DMS114 treated with DMSO at 0.1 percent for 48 hours (cell line): ENCODE results near the gene SLITRK5.

Source experiments
- DNase-seq: peaks from one replicate; lab custom pipeline; 2025; ENCODE audit not compliant: unreplicated experiment; lab: John Stamatoyannopoulos, UW

The SLITRK5 gene

DNA sequence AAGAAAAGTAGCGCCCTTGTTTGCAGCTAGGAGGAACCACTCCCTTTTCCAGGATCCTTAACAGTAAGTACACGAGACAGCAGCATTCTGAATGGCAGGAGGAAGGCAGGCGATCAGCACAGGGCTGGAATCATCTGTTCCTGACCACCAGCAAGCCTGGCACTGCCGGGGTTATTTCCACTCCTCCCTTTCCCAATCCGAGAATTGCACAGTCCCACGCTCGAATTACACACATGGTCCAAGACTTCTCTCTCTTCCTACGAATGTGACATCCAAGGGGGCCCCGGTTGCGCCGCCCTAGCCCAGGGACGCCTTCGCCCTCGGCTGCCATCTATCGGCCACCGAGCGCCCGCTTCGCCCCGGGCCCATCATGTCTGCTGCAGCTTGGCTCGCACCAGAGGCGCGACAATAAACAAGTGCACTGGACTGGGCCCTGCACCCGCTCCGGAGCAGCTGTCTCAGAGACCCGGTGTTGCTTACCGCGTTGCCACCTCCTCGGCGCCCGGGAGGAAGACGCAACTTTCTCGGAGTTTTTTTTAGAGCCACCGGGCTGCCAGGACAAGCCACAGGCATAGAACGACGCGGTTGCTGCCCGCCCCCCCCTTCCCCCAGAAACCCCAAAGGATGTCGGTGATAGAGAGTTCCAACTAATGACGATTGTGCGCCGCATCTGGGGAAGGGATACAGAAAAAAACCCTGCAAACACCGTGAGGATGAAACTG is at the start of gene SLITRK5:
Gene SLITRK5, plus strand, starts transcription at position 341 of the 722 bp plus-strand sequence. CDS start 4,018 bp downstream, outside the sequence.
- DNase-seq = peak; percentile 60

DNA sequence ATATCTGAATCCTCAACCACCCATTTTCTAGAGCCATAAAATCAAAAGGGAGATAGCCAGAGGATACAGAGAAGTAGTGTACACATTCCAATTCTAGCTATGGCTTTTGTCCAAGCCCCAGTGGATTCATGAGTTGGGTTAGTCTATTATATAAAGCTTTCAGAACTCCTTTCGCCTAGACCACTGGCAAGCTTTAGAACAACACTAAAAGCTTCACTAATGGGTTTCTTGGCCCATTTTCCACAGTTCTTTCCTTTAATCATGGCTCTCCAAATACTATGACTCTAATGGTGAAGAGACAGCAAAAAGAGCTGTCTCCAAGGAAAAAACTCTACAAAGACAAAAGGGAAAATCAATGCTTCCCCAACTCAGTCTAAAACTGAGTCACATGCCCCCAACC is 48.2 kb upstream of the SLITRK5 start:
- no peak for DNase-seq

DNA sequence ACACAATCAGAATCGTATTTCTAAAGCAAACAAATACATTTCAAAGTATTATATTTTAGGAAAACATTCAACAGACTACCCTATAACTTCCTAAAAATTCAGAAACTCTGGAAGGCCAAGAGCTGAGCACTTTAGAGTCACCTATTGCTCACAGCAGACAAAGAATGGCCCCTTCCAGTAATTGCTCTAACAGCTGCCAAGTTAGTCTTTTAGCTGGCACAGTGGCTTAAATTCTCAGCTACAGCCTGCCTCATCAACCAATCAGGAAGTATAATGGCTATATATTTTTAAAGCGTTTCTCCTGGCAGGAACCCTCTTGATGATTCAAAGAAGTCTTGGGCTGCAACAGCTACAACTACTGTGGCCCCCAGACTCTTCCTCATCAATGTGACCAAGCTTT is 14.9 kb upstream of the SLITRK5 start:
- DNase-seq = no peak

- no peak for DNase-seq
Measured at GRCh38 chr13:87661471-87661870, 9.7 kb upstream of the SLITRK5 start.

DNA sequence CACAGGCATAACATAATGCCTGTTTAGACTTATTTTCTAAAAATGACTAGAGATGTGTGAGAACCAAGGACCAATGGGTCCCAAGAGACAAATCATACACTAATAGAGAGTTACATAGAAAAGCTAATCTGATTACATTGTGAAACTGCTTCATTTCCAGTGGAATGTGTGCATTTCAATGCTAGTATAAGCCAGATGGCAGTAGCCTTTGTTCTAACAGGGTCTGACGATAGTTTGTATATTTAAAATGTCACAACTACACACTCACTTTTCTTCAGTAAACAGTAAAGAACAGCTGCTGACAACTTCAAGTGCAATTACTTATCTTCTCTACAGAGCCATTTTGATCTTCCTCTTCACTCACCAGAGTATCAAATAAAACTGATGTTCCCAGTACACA is 4.3 kb upstream of the SLITRK5 start:
- DNase-seq = no peak

GRCh38 chr13:87667686-87668085 is 3.5 kb upstream of the SLITRK5 start:
- no peak for DNase-seq

- peak; percentile 31 for DNase-seq
Measured at GRCh38 chr13:87669379-87669978, 1.7 kb upstream of the SLITRK5 start.

GRCh38 chr13:87671753-87672605 is 808 bp downstream of the SLITRK5 start:
- DNase-seq = no peak

DNA sequence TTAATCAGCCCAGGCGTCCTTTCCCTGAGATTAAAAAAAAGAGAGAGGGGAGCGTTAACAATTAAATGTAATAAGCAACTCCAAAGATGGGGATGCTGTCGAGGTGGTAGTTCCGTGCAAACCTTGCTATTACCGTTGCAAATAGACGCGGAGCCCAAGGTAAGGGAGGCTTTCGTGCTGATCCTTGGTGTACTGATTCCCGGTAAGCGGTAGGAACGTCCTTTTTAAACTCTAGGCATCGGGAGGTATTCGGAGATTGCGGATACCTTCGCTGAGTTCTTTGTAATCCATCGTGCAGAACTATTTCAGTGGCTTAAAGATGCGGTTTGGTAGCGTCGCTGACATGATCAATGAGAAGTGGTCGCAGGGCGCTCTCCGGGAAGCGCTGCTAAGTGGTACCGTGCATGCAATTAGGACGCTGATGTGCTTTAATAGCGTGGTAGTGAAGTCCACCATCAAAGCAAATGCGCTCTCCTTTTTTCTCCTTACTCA is 3.1 kb downstream of the SLITRK5 start:
- no peak for DNase-seq

DNA sequence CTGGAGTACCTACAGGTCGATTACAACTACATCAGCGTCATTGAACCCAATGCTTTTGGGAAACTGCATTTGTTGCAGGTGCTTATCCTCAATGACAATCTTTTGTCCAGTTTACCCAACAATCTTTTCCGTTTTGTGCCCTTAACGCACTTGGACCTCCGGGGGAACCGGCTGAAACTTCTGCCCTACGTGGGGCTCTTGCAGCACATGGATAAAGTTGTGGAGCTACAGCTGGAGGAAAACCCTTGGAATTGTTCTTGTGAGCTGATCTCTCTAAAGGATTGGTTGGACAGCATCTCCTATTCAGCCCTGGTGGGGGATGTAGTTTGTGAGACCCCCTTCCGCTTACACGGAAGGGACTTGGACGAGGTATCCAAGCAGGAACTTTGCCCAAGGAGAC is 4.7 kb downstream of the SLITRK5 start:
- DNase-seq = no peak

- DNase-seq = no peak
Measured at GRCh38 chr13:87676254-87677042, 5.3 kb downstream of the SLITRK5 start.

- DNase-seq = no peak
Measured at GRCh38 chr13:87677043-87677495, 5.9 kb downstream of the SLITRK5 start.

GRCh38 chr13:87677496-87678371 is 6.6 kb downstream of the SLITRK5 start:
- no peak for DNase-seq

- no peak for DNase-seq
Measured at GRCh38 chr13:87678372-87678752, 7.2 kb downstream of the SLITRK5 start.

DNA sequence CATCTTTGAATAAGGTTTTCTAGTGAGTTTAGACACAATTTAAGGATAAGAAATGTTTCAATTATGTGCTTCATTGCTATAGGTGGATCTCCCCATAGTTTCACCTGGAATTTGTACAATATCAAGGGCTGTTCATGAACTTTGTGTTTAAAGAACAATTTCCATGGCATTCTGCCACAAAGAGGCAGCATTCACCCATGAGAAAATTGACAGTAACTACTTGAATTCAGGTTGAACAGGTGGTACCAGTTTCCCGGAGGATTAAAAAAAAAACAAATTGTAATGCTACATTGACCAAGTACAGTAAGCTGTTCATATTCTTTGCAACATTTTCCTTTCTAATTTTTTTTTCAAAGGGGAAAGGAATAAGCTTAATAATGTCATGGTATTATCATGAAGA is 9.1 kb downstream of the SLITRK5 start:
- no peak for DNase-seq

- no peak for DNase-seq
Measured at GRCh38 chr13:87684850-87685742, 13.9 kb downstream of the SLITRK5 start.

DNA sequence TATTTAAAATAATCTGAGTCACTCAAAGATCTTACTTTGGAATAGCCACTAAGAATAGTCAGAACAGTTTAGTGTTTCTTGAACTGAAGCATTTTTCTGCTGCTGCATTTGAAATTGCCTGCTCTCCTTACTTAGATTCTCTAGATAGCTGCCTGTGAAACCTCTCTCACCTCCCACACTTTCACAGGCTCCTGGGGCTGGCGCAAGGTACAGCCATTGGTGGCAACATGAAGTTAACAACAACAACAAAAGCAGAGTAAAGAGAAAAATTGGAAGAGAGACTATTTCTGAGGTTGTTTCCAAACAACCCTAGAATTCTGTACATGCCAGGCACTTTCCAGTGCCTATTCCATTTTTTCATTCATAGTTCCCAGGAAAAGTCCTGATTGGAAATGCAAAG is 25.3 kb downstream of the SLITRK5 start:
- no peak for DNase-seq

GRCh38 chr13:87698268-87698667 is 27.1 kb downstream of the SLITRK5 start:
- DNase-seq = no peak

GRCh38 chr13:87709947-87710346 is 38.8 kb downstream of the SLITRK5 start:
- no peak for DNase-seq
